ENCODE measurements around the gene CCDC170. TPM values are rescaled to one million over a fixed set of nuclear protein-coding genes. Genes with fewer than 3 reads are reported as not detected.

CCDC170 gene
- total RNA-seq, 1 experiment from 2014 or later = not detected

- no peaks in the 10 kb centered on the region for H3K9me3 ChIP-seq (ENCODE audit: control insufficient read depth, insufficient read depth, low read depth, low read length)
- no peak overlapping the region for H3K27ac ChIP-seq (ENCODE audit: low read length)
- DNase-seq (ENCODE audit: low read depth, low spot score) (no peak), ATAC-seq (no peak)
- ChIA-PET CTCF (no interaction called here), POLR2A (no interaction called here)
- BruUV-seq (replicated peaks) = no TSS peak
- TF ChIP-seq TCF7L2 (IDR thresholded peaks at IDR 0.05; ENCODE audit: low read depth, low read length) (no peak), SIN3A (IDR thresholded peaks at IDR 0.05; ENCODE audit: borderline replicate concordance, insufficient read depth, low read depth, low read length) (no peak), POLR2AphosphoS5 (IDR thresholded peaks at IDR 0.05; ENCODE audit: low read depth, low read length) (no peak)
- TF ChIP-seq, protein P1, sequence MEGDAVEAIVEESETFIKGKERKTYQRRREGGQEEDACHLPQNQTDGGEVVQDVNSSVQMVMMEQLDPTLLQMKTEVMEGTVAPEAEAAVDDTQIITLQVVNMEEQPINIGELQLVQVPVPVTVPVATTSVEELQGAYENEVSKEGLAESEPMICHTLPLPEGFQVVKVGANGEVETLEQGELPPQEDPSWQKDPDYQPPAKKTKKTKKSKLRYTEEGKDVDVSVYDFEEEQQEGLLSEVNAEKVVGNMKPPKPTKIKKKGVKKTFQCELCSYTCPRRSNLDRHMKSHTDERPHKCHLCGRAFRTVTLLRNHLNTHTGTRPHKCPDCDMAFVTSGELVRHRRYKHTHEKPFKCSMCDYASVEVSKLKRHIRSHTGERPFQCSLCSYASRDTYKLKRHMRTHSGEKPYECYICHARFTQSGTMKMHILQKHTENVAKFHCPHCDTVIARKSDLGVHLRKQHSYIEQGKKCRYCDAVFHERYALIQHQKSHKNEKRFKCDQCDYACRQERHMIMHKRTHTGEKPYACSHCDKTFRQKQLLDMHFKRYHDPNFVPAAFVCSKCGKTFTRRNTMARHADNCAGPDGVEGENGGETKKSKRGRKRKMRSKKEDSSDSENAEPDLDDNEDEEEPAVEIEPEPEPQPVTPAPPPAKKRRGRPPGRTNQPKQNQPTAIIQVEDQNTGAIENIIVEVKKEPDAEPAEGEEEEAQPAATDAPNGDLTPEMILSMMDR (IDR thresholded peaks at IDR 0.05) = no peak
- TF ChIP-seq, protein P2, sequence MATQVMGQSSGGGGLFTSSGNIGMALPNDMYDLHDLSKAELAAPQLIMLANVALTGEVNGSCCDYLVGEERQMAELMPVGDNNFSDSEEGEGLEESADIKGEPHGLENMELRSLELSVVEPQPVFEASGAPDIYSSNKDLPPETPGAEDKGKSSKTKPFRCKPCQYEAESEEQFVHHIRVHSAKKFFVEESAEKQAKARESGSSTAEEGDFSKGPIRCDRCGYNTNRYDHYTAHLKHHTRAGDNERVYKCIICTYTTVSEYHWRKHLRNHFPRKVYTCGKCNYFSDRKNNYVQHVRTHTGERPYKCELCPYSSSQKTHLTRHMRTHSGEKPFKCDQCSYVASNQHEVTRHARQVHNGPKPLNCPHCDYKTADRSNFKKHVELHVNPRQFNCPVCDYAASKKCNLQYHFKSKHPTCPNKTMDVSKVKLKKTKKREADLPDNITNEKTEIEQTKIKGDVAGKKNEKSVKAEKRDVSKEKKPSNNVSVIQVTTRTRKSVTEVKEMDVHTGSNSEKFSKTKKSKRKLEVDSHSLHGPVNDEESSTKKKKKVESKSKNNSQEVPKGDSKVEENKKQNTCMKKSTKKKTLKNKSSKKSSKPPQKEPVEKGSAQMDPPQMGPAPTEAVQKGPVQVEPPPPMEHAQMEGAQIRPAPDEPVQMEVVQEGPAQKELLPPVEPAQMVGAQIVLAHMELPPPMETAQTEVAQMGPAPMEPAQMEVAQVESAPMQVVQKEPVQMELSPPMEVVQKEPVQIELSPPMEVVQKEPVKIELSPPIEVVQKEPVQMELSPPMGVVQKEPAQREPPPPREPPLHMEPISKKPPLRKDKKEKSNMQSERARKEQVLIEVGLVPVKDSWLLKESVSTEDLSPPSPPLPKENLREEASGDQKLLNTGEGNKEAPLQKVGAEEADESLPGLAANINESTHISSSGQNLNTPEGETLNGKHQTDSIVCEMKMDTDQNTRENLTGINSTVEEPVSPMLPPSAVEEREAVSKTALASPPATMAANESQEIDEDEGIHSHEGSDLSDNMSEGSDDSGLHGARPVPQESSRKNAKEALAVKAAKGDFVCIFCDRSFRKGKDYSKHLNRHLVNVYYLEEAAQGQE (IDR thresholded peaks at IDR 0.05; ENCODE audit: insufficient read depth in 1 of 2, low read depth in 2 of 2, low read length in 1 of 2) = no peak
- H3K4me3 ChIP-seq (ENCODE audit: low read depth in 2 of 2, low read length in 2 of 2) = no peak overlapping the region
- no peaks in the 10 kb centered on the region for H3K27me3 ChIP-seq (ENCODE audit: control insufficient read depth, insufficient read depth, low read length)
- H3K4me1 ChIP-seq (ENCODE audit: control insufficient read depth, insufficient read depth, low read length) = no peaks in the 10 kb centered on the region
- in situ Hi-C loops (cut with HindIII; ENCODE audit: low pct_unique_long_range_greater_than_20kb, low sequenced_read_pairs) = no loop called here
- intact Hi-C loops (cut with micrococcal nuclease; ENCODE audit: unreplicated experiment) = no loop called here
- no peaks in the 10 kb centered on the region for H3K36me3 ChIP-seq (ENCODE audit: control insufficient read depth, insufficient read depth, low read length)
These were observed 140.5 kb downstream of the CCDC170 start for GRCh38 chr6:151634336-151634720.

DNA sequence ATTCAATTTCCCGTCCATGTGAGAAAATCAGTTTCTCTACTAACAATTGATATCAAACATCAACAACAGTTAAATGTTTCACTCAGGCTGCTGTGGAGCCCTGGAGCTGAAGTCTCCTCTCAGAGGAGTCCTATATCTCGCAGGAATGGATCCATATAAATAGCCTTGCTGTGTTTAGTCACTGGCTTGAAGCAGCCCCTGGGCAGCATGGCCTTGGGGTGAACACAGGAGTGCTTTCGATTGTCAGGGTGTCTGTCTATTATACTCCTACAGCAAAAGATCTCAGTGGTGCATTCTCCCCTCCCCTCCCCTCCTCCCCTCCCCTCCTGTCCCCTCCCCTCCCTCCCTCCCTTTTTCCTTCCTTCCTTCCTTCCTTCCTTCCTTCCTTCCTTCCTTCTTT is 141.9 kb downstream of the CCDC170 start:
- DNase-seq (ENCODE audit: low read depth, low spot score) (no peak), ATAC-seq (no peak)
- Histone ChIP-seq H3K4me3 (ENCODE audit: low read depth in 2 of 2, low read length in 2 of 2) (no peak overlapping the region), H3K9me3 (ENCODE audit: control insufficient read depth, insufficient read depth, low read depth, low read length) (no peaks in the 10 kb centered on the region), H3K27me3 (ENCODE audit: control insufficient read depth, insufficient read depth, low read length) (no peaks in the 10 kb centered on the region), H3K36me3 (ENCODE audit: control insufficient read depth, insufficient read depth, low read length) (no peaks in the 10 kb centered on the region), H3K4me1 (ENCODE audit: control insufficient read depth, insufficient read depth, low read length) (no peaks in the 10 kb centered on the region), H3K27ac (ENCODE audit: low read length) (no peak overlapping the region)
- BruUV-seq (replicated peaks) = no TSS peak
- in situ Hi-C loops (cut with HindIII; ENCODE audit: low pct_unique_long_range_greater_than_20kb, low sequenced_read_pairs) (no loop called here), intact Hi-C loops (cut with micrococcal nuclease; ENCODE audit: unreplicated experiment) (no loop called here)
- POLR2A ChIA-PET = no interaction called here
- CTCF ChIA-PET = no interaction called here
- TF ChIP-seq, protein P1 (IDR thresholded peaks at IDR 0.05) = no peak
- TF ChIP-seq SIN3A (IDR thresholded peaks at IDR 0.05; ENCODE audit: borderline replicate concordance, insufficient read depth, low read depth, low read length) (no peak), TCF7L2 (IDR thresholded peaks at IDR 0.05; ENCODE audit: low read depth, low read length) (no peak), POLR2AphosphoS5 (IDR thresholded peaks at IDR 0.05; ENCODE audit: low read depth, low read length) (no peak)
- TF ChIP-seq, protein P2 (IDR thresholded peaks at IDR 0.05; ENCODE audit: insufficient read depth in 1 of 2, low read depth in 2 of 2, low read length in 1 of 2) = no peak

All from Panc1 (cell line).